ENCODE results near the gene CLHC1.

Gene CLHC1

GRCh38 chr2:55169359-55169758 is 62.7 kb downstream of the CLHC1 start:
- TF ChIP-seq CTCF (conservative IDR thresholded peaks at IDR 0.05), result no peak
- H3K27ac ChIP-seq, result peak overlapping the region; percentile 97

- peak overlapping the region; percentile 97 for H3K27ac ChIP-seq
Observed at GRCh38 chr2:55168221-55169154, 63.6 kb downstream of the CLHC1 start.

GRCh38 chr2:55165626-55166025 is 66.5 kb downstream of the CLHC1 start:
- TF ChIP-seq CTCF (conservative IDR thresholded peaks at IDR 0.05), result no peak
- peak overlapping the region; percentile 97 for H3K27ac ChIP-seq

More at GRCh38 chr2:55168221-55169154, 63.6 kb downstream of the CLHC1 start:
- TF ChIP-seq CTCF (conservative IDR thresholded peaks at IDR 0.05), result peak; percentile 84

- H3K27ac ChIP-seq, result peak overlapping the region; percentile 97
- TF ChIP-seq CTCF (conservative IDR thresholded peaks at IDR 0.05), result no peak
Observed at GRCh38 chr2:55164534-55165480, 67.3 kb downstream of the CLHC1 start.

GRCh38 chr2:55163941-55164390 is 68.1 kb downstream of the CLHC1 start:
- no peak for TF ChIP-seq CTCF (conservative IDR thresholded peaks at IDR 0.05)
- peak overlapping the region; percentile 97 for H3K27ac ChIP-seq

- H3K27ac ChIP-seq, result peak overlapping the region; percentile 97
- no peak for TF ChIP-seq CTCF (conservative IDR thresholded peaks at IDR 0.05)
Observed at GRCh38 chr2:55163274-55163721, 68.8 kb downstream of the CLHC1 start.

All from VCaP (cell line).